Endodermal cell (in vitro differentiated cells): ENCODE measurements around the gene MAZ. TPM values are rescaled to one million over a fixed set of nuclear protein-coding genes. Genes with fewer than 3 reads are reported as not detected.

Experiments used
- DNase-seq: peaks from one replicate; pipeline ENCODE4 v3.0.0-alpha.2; 2017
- H3K27ac ChIP-seq: 2 replicates; pipeline ENCODE4 v1.5.1; 2013; ENCODE audit warnings: mild to moderate bottlenecking, low read depth, low read length, moderate library complexity
- H3K27me3 ChIP-seq: 2 replicates; pipeline ENCODE4 v1.6.1; 2013; ENCODE audit warnings: mild to moderate bottlenecking, low read length, moderate library complexity; ENCODE audit not compliant: insufficient read depth, control insufficient read depth, poor library complexity, severe bottlenecking
- H3K36me3 ChIP-seq: 2 replicates; pipeline ENCODE4 v1.7.0; 2013; ENCODE audit warnings: mild to moderate bottlenecking, low read length, moderate library complexity; ENCODE audit not compliant: control insufficient read depth, insufficient read depth
- H3K4me1 ChIP-seq: one replicate; pipeline ENCODE4 v1.7.0; 2013; ENCODE audit warnings: low read length; ENCODE audit not compliant: control insufficient read depth, insufficient read depth
- H3K4me3 ChIP-seq: 2 replicates; pipeline ENCODE4 v1.5.1; 2013; ENCODE audit warnings: mild to moderate bottlenecking, low read length, moderate library complexity
- H3K9ac ChIP-seq: 2 replicates; pipeline ENCODE4 v1.6.1; 2013; ENCODE audit warnings: mild to moderate bottlenecking, low read length, moderate library complexity; ENCODE audit not compliant: poor library complexity, severe bottlenecking; ENCODE audit errors: extremely low read depth
- H3K9me3 ChIP-seq: 2 replicates; pipeline ENCODE4 v1.6.1; 2013; ENCODE audit warnings: mild to moderate bottlenecking, low read length, moderate library complexity; ENCODE audit not compliant: control insufficient read depth
- H3K27ac Mint-ChIP-seq: 2 replicates; pipeline ENCODE4 v1.8.0; 2020; ENCODE audit warnings: mixed read lengths
- H3K27me3 Mint-ChIP-seq: 2 replicates; pipeline ENCODE4 v1.8.0; 2021; ENCODE audit warnings: mild to moderate bottlenecking, mixed read lengths; ENCODE audit not compliant: insufficient read depth
- H3K36me3 Mint-ChIP-seq: 2 replicates; pipeline ENCODE4 v1.8.0; 2020; ENCODE audit warnings: low read depth, mixed read lengths
- H3K4me1 Mint-ChIP-seq: 2 replicates; pipeline ENCODE4 v1.8.0; 2020; ENCODE audit warnings: mixed read lengths
- H3K4me3 Mint-ChIP-seq: 2 replicates; pipeline ENCODE4 v1.8.0; 2020; ENCODE audit warnings: mild to moderate bottlenecking, moderate library complexity, mixed read lengths
- H3K9me3 Mint-ChIP-seq: 2 replicates; pipeline ENCODE4 v1.8.0; 2020; ENCODE audit warnings: mild to moderate bottlenecking, mixed read lengths
- WGBS, 2 experiments: methylation state at CpG; one replicate each; pipeline versions ENCODE4 v1.1.5 to v1.1.7; 2013; ENCODE audit warnings: missing lambda C conversion rate in 2 of 2, mixed read lengths in 1 of 2; ENCODE audit not compliant: insufficient coverage in 1 of 2, insufficient read length in 1 of 2; 5-methylcytosine and 5-hydroxymethylcytosine counted together
- total RNA-seq, 2 donors: library from RNA; stranded (reverse); fragmentation: NEBNext Ultra II Directional in 1 of 2; extraction: Animal tissue kit (Norgen Biotek cat#: 25700) in 1 of 2; gene quantifications; 2 replicates in 1 of 2; 3 replicates in 1 of 2; pipeline ENCODE4 v1.2.1, GENCODE V29; 2021
- TF ChIP-seq, protein P1 (sequence below): fragments of 200-600 bp; sonication (generic); conservative IDR thresholded peaks from 2 replicates; pipeline ENCODE4 v1.5.0; 2021; ENCODE audit warnings: antibody characterized with exemption, mild to moderate bottlenecking

Gene MAZ
- total RNA-seq, 2 donors from 2014 or later = 320 to 325 TPM

DNA sequence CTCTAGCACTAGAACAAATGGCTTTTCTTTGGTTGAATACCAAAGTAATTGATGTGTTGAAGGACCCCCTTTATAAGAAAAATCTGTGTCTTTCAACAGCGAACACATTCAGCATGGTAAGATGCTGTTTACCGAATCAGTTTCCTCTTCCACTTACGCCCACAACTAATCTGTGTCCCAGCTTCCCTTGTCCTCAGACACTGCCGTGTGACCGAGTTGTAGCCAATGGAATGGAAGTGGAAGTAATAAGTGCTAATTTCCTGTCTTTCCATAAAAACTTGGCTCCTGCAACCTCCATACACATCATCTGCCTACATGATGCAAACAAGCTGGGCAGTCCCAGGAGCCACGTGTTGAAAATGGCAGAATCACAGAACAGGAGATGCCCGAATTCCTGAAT is 46.3 kb downstream of the MAZ start:
- H3K27me3 ChIP-seq = no peaks in the 10 kb centered on the region
- no peaks in the 10 kb centered on the region for H3K27me3 Mint-ChIP-seq
- peaks cover 4% of the 10 kb centered on the region for H3K4me1 ChIP-seq
- no peak overlapping the region for H3K9ac ChIP-seq
- H3K36me3 Mint-ChIP-seq = no peaks in the 10 kb centered on the region
- no peaks in the 10 kb centered on the region for H3K9me3 Mint-ChIP-seq
- no peaks in the 10 kb centered on the region for H3K9me3 ChIP-seq
- H3K4me3 Mint-ChIP-seq = no peak overlapping the region
- peaks cover 7% of the 10 kb centered on the region for H3K4me1 Mint-ChIP-seq
- H3K36me3 ChIP-seq = no peaks in the 10 kb centered on the region
- 91 to 97% methylated on average over 5 of the region's 7 CpGs for WGBS, 2 experiments
- H3K27ac ChIP-seq = no peak overlapping the region
- H3K4me3 ChIP-seq = no peak overlapping the region
- TF ChIP-seq, protein P1, sequence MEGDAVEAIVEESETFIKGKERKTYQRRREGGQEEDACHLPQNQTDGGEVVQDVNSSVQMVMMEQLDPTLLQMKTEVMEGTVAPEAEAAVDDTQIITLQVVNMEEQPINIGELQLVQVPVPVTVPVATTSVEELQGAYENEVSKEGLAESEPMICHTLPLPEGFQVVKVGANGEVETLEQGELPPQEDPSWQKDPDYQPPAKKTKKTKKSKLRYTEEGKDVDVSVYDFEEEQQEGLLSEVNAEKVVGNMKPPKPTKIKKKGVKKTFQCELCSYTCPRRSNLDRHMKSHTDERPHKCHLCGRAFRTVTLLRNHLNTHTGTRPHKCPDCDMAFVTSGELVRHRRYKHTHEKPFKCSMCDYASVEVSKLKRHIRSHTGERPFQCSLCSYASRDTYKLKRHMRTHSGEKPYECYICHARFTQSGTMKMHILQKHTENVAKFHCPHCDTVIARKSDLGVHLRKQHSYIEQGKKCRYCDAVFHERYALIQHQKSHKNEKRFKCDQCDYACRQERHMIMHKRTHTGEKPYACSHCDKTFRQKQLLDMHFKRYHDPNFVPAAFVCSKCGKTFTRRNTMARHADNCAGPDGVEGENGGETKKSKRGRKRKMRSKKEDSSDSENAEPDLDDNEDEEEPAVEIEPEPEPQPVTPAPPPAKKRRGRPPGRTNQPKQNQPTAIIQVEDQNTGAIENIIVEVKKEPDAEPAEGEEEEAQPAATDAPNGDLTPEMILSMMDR = no peak
- DNase-seq = no peak
- H3K27ac Mint-ChIP-seq = no peak overlapping the region

DNA sequence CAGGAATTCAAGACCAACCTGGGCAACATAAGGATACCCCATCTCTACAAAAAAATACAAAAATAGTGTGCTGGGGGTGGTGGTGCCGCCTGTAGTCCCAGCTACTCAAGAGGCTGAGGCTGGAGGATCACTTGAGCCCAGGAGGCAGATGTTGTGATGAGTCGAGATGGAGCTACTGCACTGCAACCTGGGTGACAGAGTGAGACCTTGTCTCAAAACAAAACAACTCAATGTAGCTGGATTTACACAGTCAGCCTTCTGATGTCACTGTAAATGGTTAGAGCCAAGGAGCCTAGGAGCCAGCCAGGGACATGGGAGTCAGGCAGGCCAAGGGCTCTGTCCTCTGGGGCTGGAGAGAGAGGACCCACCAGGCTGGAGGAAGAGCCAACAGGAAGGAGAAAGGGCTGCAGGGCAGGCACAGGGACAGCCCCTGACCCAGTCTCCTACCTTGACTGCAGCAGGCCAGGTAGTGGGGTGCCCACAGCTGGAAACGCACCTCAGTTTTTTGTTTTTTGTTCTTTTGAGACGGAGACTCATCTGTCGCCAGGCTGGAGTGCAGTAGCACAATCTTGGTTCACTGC is 48.3 kb downstream of the MAZ start:
- Histone ChIP-seq H3K27ac (no peak overlapping the region), H3K4me1 (no peaks in the 10 kb centered on the region), H3K36me3 (peaks cover 6% of the 10 kb centered on the region), H3K27me3 (no peaks in the 10 kb centered on the region), H3K9me3 (no peaks in the 10 kb centered on the region), H3K9ac (no peak overlapping the region), H3K4me3 (no peak overlapping the region)
- no peak overlapping the region for H3K27ac Mint-ChIP-seq
- TF ChIP-seq, protein P1 = no peak
- H3K27me3 Mint-ChIP-seq = no peaks in the 10 kb centered on the region
- peaks cover under 1% of the 10 kb centered on the region for H3K4me1 Mint-ChIP-seq
- H3K9me3 Mint-ChIP-seq = no peaks in the 10 kb centered on the region
- H3K4me3 Mint-ChIP-seq = no peak overlapping the region
- no peak for DNase-seq
- WGBS, 2 experiments = 81 to 90% methylated on average over 5 of the region's 5 CpGs
- peaks cover 16% of the 10 kb centered on the region for H3K36me3 Mint-ChIP-seq

DNA sequence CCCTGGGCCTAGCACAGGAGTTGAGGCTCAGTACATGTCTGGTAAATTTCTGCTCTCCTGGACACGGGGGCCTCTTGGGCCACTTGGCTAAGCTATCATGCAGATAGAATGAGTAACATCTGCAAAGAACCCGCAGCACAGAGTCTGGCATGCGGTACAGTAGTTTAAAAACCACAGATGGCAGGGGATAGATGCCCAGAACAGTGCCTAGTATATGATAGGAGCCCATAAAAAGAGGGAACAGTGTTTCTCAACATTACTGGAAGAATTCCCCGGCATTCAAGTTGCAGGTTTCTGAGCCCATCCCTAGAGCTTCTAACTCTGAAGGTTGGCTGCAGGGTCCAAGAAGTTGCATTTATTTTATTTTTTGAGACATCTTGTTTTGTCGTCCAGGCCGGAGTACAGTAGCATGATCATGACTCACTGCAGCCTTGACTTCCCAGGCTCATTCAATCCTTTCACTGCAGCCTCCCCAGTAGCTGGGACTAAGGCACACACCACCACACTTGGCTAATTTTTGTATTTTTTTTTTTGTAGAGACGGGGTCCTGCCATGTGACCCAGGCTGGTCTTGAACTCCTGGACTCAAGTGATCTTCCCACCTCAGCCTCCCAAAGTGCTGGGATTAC is 50.9 kb downstream of the MAZ start:
- H3K4me1 ChIP-seq = no peaks in the 10 kb centered on the region
- H3K9ac ChIP-seq = no peak overlapping the region
- Mint-ChIP-seq H3K27ac (no peak overlapping the region), H3K27me3 (no peaks in the 10 kb centered on the region), H3K36me3 (peaks cover 31% of the 10 kb centered on the region), H3K4me3 (no peak overlapping the region), H3K9me3 (no peaks in the 10 kb centered on the region), H3K4me1 (peaks cover 2% of the 10 kb centered on the region)
- TF ChIP-seq, protein P1 = no peak
- no peak overlapping the region for H3K4me3 ChIP-seq
- H3K9me3 ChIP-seq = no peaks in the 10 kb centered on the region
- WGBS, 2 experiments = 94 to 98% methylated on average over 6 to 7 of the region's 7 CpGs
- H3K36me3 ChIP-seq = peaks cover 16% of the 10 kb centered on the region
- no peaks in the 10 kb centered on the region for H3K27me3 ChIP-seq
- no peak overlapping the region for H3K27ac ChIP-seq
- DNase-seq = no peak
